GM21619 (cell line): ENCODE measurements around the gene SMIM38.
A peak's percentile ranks its signal among the peaks of the same experiment; 100 is the strongest.

Experiments
- ATAC-seq: cut with Tn5 transposase; IDR thresholded peaks from one replicate; pipeline ENCODE4 v1.9.1; 2021; ENCODE audit not compliant: unreplicated experiment

SMIM38 gene

DNA sequence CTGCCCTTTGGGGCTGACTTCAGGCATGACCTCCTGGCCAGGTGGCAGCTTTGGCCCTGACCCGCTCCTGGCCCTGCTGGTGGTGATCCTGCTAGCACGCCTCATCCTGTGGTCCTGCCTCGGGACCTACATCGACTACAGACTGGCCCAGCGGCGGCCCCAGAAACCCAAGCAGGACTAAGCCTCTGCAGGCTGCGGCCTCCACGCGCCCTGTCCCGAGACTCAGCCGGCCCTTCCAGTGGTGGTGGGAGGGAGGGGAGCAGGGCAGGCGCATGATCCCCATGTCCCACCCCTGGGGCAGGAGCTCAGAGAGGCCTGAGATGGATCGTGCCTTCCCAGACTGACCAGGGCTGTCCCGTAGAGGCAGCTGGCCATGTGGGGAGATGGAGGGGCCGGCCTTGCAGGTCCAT lies 2.1 kb downstream of the SMIM38 start:
- ATAC-seq: no peak

- no peak for ATAC-seq
Measured at GRCh38 chr11:69158301-69159149, 2.8 kb downstream of the SMIM38 start.

GRCh38 chr11:69159150-69159852 lies 3.6 kb downstream of the SMIM38 start:
- no peak for ATAC-seq

GRCh38 chr11:69160296-69161116 lies 4.8 kb downstream of the SMIM38 start:
- ATAC-seq: no peak

DNA sequence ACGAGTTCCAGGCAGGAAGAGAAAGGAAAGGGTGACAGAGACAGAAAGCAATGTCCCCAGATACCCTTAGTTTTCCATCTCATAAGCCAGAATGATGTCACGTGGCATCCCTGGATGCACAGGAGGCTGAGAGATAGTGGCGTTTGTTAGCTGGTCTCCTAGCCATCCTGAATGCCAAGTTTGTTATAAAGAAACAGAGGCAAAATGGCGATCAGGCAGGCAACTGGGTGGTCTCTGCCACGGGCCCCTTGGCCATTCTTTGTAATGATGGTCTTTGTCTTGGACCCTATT lies 5.3 kb downstream of the SMIM38 start:
- no peak for ATAC-seq

DNA sequence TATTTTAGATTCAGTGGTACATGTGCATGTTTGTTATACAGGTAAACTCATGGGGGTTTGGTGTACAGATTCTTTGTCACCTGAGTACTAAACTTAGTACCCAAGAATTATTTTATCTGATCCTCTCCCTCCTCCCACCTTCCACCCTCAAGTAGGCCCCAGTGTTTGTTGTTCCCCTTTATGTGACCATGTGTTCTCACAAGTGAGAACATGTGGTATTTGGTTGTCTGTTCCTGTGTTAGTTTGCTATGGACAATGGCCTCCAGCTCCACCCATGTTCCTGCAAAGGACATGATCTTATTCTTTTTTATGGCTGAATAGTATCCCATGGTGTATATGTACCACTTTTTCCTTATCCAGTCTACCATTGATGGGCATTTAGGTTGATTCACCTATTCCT lies 6.8 kb downstream of the SMIM38 start:
- ATAC-seq: no peak

DNA sequence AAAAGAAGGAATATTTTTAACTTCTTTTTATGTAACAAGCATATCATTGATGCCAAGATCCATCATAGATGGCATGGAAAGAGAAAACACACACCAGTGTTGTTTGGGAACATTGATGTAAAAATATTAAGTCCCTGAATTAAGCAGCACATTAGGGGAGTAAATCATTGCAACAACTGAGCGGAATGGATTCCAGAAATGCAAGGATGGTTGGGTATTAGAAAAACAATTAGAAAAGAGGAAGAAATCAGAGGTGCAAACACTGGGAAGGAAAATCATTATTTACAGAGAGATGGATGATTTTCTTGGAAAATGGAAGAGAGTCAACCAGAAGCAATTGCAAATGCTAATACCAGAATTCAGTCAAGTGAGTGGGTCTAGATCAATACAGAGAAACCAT lies 8.1 kb downstream of the SMIM38 start:
- no peak for ATAC-seq

DNA sequence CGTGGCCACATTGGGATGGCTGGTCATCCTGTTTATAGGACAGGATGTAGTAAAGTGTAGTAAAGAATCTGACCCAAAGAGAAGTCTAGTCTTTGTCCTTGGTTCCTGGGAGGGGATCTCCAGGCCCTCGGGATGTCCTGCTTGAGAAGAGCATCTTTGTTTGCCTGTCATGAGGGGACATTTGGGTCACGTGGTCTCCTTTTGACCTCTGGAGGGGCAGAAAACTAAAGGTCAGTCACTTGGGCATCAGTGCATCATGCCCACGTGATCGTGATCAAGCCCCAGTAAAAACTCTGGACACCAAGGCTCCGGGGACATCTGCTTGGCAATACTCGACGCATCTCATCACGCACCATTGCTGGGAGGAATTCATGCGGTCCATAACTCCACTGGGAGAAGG lies 9.1 kb downstream of the SMIM38 start:
- no peak for ATAC-seq

DNA sequence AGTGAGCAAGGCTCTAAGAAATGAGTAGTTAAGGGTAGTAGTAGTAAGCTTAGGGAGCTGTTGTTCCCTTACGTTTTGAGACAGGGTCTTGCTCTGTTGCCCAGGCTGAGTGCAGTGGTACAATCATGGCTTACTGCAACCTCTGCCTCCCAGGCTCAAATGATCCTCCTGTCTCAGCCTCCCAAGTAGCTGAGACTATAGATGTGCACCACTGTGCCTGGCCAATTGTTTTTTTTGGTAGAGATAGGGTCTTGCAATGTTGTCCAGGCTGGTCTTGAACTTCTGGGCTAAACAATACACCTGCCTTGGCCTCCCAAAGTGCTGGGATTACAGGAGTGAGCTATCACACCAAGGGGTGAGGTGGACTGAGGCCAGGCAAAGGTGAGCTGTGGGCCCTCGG lies 10.0 kb downstream of the SMIM38 start:
- ATAC-seq: no peak

DNA sequence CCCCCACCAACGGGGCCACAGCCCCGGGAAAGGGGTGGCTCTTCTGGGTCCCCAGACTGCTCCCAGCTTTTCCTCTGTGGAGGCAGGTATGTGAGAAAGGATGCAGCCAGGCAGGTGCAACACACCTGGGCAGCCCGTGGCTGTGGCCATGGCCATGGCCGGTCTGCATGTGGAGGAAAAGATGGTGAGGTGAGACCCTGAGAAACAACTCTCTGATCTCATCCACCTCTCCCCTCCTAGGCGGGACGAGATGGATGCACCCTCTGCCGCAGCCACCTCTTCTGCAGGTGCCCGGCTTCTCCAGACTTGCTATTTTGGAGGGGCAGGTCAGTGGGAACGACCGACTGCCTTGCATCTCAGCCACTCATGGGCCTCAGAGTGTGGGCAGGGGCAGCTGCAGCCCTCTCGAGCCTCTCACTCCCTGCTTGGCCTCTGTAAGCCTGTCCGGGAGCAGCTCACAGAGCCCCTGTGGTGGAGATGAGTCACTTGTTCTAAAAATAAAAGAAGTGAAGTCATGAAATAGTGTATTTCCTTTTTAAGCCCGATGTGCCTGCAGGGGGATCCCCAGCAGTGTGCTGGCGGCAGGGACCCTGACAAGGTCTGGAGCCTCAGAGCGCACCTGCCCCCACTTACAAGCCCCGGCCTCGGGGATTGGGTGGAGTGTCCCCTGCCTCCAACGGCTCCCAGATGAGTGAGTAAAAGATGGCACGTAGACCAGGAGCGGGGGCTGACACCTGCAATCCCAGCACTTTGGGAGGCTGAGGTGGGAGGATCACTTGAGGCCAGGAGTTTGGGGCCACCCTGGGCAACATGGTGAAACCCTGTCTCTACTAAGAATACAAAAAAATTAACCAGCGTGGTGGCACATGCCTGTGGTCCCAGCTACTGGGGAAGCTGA lies 10.7 kb downstream of the SMIM38 start:
- ATAC-seq: peak; percentile 92

GRCh38 chr11:69167130-69167915 lies 11.6 kb downstream of the SMIM38 start:
- no peak for ATAC-seq

DNA sequence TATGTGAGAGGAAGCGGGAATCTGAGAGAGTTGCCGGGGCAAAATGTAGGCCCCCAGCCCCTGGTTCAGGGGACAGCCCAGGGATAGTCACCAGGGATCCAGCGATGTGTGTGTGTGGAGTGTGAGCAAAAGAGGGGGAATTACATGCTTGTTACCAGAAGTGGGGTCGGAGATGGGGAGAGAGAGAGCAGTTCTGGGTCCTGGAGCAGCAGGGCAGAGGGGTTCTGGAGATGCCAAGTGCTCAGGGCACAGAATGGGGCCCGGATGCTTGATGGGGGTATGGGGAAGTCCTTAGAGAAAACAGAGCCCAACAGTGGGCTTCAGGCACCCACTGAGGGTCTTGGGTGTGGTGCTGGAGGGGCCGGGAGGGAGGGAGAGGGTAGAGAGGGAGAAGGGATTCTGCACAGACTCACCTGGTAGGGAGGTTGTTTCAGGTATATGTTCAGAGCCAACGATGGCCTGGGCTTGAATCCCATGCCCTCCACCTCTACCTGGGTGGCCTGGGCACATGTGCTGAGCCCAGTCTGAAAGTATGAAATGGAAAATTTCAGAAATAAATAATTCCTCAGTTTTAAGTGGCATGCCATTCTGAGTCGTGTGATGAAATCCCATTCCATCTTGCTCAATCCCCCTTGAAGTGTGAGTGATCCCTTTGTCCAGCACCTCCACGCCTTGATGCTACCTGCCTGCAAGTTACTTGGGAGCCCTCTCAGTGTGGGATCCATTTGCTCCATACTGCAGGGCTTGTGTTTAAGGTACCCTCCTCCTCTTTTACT lies 12.4 kb downstream of the SMIM38 start:
- no peak for ATAC-seq

DNA sequence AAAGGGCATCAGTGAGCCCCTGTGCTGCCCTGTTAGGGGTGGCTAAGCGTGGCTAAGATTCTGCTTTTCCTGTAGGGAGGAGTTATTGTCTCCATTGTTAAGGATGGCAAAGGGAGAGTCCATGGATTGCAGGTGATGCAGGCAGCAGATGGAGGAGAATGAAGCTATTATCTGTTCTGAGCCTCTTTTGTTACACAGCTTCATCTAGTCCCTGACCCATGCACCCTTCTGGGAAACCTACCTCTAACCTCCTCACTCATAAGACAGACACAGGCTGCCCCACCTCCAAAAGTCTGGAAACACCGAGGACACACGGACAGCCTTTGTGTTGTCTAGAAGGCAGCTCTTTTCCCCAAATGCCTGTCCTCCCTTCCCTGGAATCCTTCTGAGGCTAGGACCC lies 13.7 kb downstream of the SMIM38 start:
- ATAC-seq: no peak

GRCh38 chr11:69170704-69171103 lies 15.0 kb downstream of the SMIM38 start:
- ATAC-seq: no peak

DNA sequence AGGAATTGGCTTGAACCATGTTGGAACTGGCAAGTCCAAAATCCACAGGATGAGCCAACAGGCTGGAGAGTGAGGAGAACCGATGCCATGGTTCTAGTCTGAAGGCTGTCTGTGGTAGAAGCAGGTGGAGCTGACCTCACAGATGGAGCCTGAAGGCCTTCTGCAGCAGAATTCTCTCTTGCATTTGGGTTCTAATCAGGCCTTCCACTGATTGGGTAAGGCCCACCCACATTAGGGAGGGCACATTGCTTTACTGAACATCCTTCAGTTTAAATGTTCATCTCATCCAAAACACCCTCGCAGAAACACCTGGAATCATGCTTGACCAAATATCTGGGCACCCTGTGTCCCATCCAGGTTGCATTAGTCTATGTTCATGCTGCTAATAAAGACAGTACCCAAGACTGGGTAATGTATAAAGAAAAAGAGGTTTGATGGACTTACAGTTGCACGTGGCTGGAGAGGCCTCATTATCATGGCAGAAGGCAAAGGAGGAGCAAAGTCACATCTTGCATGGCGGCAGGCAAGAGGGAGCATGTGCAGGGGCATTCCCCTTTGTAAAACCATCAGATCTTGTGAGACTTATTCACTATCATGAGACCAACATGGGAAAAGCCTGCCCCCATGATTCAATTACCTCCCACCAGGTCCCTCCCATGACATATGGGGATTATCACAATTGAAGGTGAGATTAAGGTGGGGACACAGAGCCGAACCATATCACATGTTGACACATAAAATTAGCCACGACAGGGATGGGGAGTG lies 15.9 kb downstream of the SMIM38 start:
- no peak for ATAC-seq

DNA sequence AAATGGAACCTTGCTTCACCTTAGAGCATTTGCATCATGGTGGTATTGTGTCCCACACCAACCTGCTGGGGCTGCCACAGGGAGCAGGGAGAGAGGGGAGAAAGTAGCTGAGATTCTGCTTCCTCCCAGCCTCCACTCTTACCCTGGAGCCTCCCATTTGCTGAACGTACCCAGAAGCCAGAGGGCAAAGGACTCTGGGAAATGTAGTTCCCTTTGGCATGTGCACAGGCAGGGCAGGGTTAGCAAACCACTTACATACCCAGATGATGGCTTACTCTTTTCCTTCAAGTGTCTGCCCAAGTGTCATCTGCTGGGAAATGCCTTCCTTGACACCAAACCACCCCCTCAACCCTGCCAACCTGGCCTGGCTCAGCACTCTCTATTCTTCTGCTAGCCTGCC lies 16.9 kb downstream of the SMIM38 start:
- ATAC-seq: no peak

DNA sequence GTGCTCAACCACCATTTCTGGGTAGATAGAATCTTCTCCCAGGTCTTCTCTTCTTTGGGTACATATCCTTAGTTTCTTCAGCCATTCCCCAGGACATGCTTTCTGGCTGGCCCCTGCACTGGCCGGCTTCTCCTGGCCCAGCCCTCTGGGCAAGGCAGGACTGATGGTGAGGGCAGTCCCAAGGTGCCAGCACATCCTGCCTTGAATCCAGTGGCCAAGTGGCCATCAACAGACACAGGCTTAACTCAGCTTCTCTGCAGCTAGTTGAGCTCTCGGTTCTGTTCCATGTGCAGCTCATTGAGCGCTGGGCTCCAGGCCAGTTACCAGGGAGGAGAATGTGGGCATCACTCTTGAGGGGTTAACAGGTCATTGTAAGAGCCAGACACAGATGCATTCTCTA lies 17.6 kb downstream of the SMIM38 start:
- ATAC-seq: no peak

DNA sequence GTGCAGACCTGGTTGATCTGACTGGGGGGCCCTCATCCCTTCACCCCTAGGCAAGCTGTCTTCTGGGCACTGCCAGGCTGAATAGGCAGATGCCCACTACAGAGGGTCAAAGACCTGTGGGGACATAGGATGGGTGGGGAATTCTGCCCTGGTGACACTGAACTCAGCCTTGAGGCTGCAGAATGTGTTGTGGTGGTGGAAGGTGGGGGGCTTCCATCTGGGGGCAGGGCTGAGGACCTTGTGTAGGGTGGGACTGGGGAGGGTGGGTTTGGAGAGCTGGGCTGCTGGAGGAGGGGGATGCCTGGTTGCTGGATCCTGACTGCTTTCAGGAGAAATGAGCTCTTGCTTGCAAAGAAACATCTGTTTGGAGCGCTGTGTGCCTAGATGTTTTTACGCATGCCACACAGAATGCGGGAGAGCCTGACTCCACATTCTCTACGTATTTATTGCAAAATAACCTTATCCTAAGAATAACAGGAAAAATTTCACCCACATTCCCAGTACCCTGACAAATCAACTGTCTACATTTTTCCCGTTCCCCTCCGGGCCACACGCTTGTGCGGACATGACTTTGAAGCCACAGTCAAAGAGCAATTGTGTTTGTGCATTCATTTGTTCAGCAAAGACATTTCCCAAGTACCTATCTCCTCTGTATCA lies 18.3 kb downstream of the SMIM38 start:
- ATAC-seq: no peak
